ENCODE data around the gene CLSTN1.
"Not testable (repeated sequence)": the region's sequence is repeated elsewhere in the genome, so short reads cannot be mapped to it uniquely, and the experiment has no call there.

CLSTN1 gene

GRCh38 chr1:9792156-9793042 is 31.4 kb downstream of the CLSTN1 start:
- no peaks in the 10 kb centered on the region for H3K36me3 ChIP-seq (ENCODE audit: low read depth)

GRCh38 chr1:9789700-9790099 is 34.1 kb downstream of the CLSTN1 start:
- H3K4me3 ChIP-seq (ENCODE audit: severe bottlenecking); DNase-seq (ENCODE audit: low spot score); H3K9me3 ChIP-seq (ENCODE audit: severe bottlenecking); H3K27me3 ChIP-seq (ENCODE audit: insufficient read depth, poor library complexity, severe bottlenecking); H3K27ac ChIP-seq (ENCODE audit: poor library complexity, severe bottlenecking); ATAC-seq (ENCODE audit: low read depth); H3K36me3 ChIP-seq (ENCODE audit: low read depth); H3K4me1 ChIP-seq (ENCODE audit: insufficient read depth, poor library complexity, severe bottlenecking): not testable (repeated sequence)

More at GRCh38 chr1:9792156-9793042, 31.4 kb downstream of the CLSTN1 start:
- H3K27me3 ChIP-seq (ENCODE audit: insufficient read depth, poor library complexity, severe bottlenecking): no peaks in the 10 kb centered on the region
- no peak overlapping the region for H3K27ac ChIP-seq (ENCODE audit: poor library complexity, severe bottlenecking)
- TF ChIP-seq CTCF (IDR thresholded peaks at IDR 0.05; ENCODE audit: poor library complexity, severe bottlenecking): no peak
- H3K4me3 ChIP-seq (ENCODE audit: severe bottlenecking): no peak overlapping the region
- H3K4me1 ChIP-seq (ENCODE audit: insufficient read depth, poor library complexity, severe bottlenecking): peaks cover 10% of the 10 kb centered on the region
- ATAC-seq (ENCODE audit: low read depth) (peak; percentile 87), DNase-seq (ENCODE audit: low spot score) (no peak)
- H3K9me3 ChIP-seq (ENCODE audit: severe bottlenecking): no peaks in the 10 kb centered on the region

- no peak for ATAC-seq (ENCODE audit: low read depth)
- Histone ChIP-seq H3K27me3 (ENCODE audit: insufficient read depth, poor library complexity, severe bottlenecking) (no peaks in the 10 kb centered on the region), H3K36me3 (ENCODE audit: low read depth) (no peaks in the 10 kb centered on the region; the same call in 1 of the 2 replicates), H3K4me3 (ENCODE audit: severe bottlenecking) (no peak overlapping the region), H3K27ac (ENCODE audit: poor library complexity, severe bottlenecking) (no peak overlapping the region), H3K9me3 (ENCODE audit: severe bottlenecking) (no peaks in the 10 kb centered on the region), H3K4me1 (ENCODE audit: insufficient read depth, poor library complexity, severe bottlenecking) (peaks cover 11% of the 10 kb centered on the region)
- no peak for DNase-seq (ENCODE audit: low spot score)
- no peak for TF ChIP-seq CTCF (IDR thresholded peaks at IDR 0.05; ENCODE audit: poor library complexity, severe bottlenecking)
Observed at GRCh38 chr1:9787702-9788101, 36.1 kb downstream of the CLSTN1 start.

- H3K4me3 ChIP-seq (ENCODE audit: severe bottlenecking): no peak overlapping the region
- no peaks in the 10 kb centered on the region for H3K27me3 ChIP-seq (ENCODE audit: insufficient read depth, poor library complexity, severe bottlenecking)
- peaks cover 23% of the 10 kb centered on the region for H3K4me1 ChIP-seq (ENCODE audit: insufficient read depth, poor library complexity, severe bottlenecking)
- no peak for DNase-seq (ENCODE audit: low spot score)
- H3K9me3 ChIP-seq (ENCODE audit: severe bottlenecking): no peaks in the 10 kb centered on the region
- ATAC-seq (ENCODE audit: low read depth): no peak
- peaks cover 10% of the 10 kb centered on the region for H3K36me3 ChIP-seq (ENCODE audit: low read depth)
- H3K27ac ChIP-seq (ENCODE audit: poor library complexity, severe bottlenecking): peak overlapping the region; percentile 20
- TF ChIP-seq CTCF (IDR thresholded peaks at IDR 0.05; ENCODE audit: poor library complexity, severe bottlenecking): no peak
Observed at GRCh38 chr1:9785406-9785805, 38.4 kb downstream of the CLSTN1 start.

- DNase-seq (ENCODE audit: low spot score): no peak
- peak; percentile 92 for TF ChIP-seq CTCF (IDR thresholded peaks at IDR 0.05; ENCODE audit: poor library complexity, severe bottlenecking)
Observed at GRCh38 chr1:9784508-9785133, 39.1 kb downstream of the CLSTN1 start.

More at GRCh38 chr1:9784508-9785133, 39.1 kb downstream of the CLSTN1 start:
- peak; percentile 53 for ATAC-seq (ENCODE audit: low read depth)
- no peak overlapping the region for H3K4me3 ChIP-seq (ENCODE audit: severe bottlenecking)
- H3K4me1 ChIP-seq (ENCODE audit: insufficient read depth, poor library complexity, severe bottlenecking): peaks cover 23% of the 10 kb centered on the region
- peaks cover 10% of the 10 kb centered on the region for H3K36me3 ChIP-seq (ENCODE audit: low read depth)
- no peaks in the 10 kb centered on the region for H3K27me3 ChIP-seq (ENCODE audit: insufficient read depth, poor library complexity, severe bottlenecking)
- peak overlapping the region; percentile 20 for H3K27ac ChIP-seq (ENCODE audit: poor library complexity, severe bottlenecking)
- H3K9me3 ChIP-seq (ENCODE audit: severe bottlenecking): no peaks in the 10 kb centered on the region
